Activated CD4-positive, CD25-positive, alpha-beta regulatory T cell (primary cell): ENCODE data around the gene BICDL2.
A peak's percentile ranks its signal among the peaks of the same experiment; 100 is the strongest.

Source experiments
- DNase-seq, 4 experiments: peaks; one replicate each; lab custom pipeline; 2025; lab: John Stamatoyannopoulos, UW

BICDL2 gene

DNA sequence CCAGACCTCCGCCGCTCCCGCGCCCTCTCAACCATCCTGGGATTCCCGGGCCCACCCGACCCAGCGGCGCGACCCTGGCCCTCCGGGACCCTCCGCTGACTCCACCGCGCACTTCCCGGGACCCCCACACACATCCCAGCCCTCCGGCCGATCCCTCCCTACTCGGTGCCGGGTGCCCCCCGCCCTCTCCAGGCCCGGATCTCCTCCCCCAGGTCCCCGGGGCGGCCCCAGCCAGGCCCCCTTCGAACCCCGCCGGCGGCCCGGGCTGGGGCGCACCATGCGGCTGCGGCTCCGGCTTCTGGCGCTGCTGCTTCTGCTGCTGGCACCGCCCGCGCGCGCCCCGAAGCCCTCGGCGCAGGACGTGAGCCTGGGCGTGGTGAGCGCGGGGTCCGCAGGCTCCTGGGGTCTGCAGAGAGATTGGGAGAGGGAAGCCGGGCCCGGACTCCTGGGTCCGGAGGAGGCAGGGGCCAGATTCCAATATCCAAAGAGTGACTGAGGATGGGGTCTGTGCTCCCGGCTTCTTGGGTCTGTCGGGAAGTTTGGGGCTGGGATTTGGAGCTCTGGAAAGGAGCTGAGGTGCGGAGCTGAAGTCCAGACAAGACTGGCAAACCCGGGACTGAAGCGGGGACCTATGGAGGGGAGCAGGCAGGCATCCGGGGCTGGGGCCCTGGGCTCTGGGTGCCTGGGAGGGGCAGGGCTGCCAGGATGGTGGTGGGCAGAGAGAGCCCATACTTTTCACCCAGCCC, 10.1 kb upstream of the BICDL2 start:
- DNase-seq = no peak

DNA sequence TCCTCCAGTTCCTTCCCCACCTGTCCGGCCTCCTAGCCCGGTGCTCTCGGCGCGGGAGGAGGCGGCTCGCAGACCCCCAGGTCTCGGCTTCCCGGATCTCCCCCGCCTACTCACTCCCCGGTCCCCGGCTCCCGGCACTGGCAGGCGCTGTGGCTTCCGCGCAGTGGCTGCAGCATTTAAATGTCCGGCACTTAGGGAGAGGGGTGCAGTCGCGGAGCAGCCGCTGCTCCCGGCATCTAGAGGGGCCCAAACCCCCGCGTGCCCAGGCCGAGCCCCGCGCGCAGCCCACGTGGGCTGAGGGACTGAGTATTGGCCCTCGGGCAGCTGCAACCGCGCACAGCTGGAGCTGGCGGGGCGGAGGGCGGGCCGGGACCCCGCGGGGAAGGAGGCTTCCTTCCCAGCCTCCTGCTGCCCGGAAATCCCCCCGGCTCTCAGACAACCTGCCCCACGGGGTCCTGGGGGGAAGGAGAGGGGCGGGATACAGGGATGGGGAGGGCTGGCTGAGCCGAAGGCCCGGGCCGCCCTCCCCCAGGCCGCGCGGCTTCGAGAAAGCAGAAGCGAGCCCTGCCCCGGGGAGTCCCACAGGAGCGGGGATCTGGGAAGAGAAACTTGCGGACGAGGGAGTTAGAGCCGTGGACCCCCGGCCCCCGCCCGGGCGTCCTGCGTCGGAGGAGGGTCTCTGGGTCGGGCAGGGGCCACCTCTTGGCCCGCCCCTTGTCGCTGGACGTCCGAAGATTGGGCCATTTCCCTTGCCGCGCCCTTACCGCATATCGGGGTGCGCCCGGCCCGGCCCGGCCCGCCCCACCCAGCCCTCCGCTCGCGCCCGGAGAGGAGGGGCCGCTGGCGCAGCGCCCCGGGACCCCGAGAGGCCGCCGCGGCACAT, 9.3 kb upstream of the BICDL2 start, which contains the start of gene MMP25:
Gene MMP25, plus strand, starts transcription at position 804 of the 883 bp plus-strand sequence. CDS start 357 bp downstream, outside the sequence.
- DNase-seq = no peak

DNA sequence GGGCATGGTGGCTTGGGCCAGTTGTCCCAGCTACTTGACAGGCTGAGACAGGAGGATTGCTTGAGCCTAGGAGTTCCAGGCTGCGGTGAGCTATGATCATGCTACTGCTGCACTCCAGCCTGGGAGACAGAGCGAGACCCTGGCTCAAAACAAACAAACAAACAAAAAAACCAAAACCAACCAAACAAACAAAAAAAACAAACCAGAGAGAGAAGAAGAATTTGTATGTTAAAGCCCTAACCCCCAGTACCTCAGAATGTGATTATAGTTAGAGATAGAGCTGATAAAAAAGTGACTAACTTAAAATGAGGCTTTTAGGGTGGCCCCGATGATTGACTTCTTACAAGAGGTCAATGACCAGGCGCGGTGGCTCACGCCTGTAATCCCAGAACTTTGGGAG, 8.0 kb upstream of the BICDL2 start:
- no peak for DNase-seq

DNA sequence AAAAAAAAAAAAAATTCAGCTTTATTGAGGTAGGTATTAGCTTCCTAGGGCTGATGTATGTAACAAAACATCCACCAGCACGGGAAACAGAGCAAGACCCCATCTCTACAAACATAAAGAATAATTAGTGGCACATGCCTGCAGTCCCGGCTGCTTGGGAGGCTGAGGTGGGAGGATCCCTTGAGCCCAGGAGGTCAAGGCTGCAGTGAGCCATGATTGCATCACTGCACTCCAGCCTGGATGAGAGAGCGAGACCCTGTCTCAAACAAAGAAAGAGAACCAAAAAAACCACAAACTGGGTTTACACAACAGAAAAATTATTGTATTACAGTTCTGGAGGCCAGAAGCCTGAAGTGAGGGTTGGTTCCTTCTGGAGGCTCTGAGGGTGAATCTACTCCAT, 5.6 kb upstream of the BICDL2 start:
- DNase-seq = no peak

DNA sequence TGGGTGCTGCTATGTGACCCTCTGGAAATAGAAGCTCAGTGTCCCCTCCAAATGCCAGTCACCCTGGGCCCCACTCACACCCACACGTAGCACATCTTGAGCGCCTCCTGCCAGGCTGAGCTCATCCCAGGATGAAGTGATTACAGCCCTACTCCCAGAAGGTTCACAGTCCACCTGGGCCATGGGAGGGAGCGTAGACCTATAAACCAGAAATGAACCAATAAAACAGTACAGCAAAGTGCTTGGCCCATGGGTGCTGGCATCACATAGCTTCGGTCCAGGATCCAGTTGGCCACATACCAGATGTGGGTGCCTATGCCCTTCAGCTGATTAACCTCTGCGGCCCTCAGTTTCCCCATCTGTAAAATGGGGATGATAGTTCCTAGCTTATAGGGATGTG, 2.2 kb upstream of the BICDL2 start:
- no peak for DNase-seq

DNA sequence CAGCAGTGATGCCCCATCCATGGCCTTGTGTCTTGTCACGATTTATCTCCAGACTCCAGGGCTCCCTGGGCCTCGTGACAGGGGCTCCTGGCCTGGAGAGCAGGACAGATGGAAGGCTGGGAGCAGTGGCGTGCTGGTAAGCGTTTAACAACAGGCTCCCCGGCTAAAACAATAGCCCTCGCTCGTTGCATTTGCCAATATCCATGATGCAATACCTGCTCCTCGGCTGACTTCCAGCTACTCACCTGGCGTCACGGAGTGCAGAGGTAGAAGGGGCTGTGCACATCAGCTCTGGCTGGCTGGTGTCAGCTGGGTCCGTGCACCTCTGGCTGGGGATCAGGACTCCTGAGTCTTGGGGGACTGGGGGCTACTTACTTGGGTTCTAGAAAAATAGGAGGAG, 1.5 kb upstream of the BICDL2 start:
- DNase-seq = no peak

DNA sequence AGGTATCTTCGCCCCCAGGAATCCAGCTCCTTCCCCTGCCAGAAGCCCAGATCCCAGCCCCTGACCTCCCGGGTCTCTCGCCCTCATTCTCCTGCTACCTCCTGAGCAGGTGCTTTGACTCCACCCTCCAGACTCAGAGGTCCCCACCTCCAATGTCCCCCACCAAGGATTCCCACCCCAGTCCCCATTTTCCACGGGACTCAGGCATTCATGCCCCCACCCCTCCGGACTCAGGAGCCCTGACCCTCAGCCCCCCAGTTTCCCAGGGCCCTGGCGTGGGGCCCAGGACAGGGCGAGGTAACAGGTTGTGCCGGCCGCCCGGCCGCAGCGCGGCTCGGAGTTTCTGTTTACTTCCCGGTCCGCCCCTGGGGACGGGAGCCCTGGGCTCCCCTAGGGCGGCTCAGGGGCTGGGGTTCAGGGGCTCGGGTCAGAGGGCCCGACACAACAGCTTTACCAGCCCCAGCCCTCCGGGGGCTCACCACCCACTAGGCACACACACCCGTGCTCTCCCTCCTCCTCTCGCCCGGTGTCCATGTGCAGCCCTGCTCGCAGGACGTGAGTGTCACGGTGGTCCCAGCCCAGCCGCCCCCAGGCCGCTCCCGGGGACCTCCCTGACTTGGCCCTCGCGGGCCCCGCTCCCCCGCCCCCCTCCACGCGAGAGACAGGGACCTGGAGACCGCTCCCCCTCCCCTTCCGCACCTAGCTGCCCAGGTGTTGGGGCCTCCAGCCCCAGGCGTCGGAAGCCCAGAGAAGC, 595 bp downstream of the BICDL2 start:
- DNase-seq = no peak

DNA sequence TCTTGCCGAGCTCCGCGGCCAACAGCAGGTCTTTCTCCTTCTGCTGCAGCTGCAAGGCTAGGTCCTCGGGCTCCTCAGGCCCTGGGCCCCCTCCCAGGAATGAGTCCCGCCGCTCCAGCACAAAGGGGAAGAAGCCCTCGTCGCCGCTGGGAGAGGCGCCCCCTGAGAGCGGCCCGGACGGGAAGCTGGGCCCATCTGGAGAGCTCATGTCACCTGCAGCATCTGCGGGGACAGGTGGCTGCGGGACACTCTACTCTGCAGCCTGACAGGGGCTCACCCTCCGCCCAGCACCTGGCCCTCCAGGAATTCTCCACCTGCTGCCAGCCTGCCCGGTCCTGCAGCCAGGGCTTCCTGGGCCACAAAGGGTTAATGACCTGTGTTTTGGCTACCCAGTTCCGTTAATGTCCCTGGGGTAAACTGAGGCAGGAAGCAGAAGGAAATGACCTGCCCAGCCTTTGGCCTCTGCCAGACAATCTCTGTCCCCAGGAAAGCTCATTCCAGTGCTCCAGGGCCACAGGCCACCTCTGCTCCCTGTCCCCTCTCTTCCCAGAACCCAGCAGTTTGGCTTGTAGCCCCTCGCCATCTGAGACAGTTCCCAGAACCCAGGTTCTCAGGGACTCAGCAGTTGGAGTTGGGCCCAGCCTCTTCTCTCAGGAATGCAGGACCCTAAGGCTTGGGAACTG, 1.3 kb downstream of the BICDL2 start:
- no peak for DNase-seq

DNA sequence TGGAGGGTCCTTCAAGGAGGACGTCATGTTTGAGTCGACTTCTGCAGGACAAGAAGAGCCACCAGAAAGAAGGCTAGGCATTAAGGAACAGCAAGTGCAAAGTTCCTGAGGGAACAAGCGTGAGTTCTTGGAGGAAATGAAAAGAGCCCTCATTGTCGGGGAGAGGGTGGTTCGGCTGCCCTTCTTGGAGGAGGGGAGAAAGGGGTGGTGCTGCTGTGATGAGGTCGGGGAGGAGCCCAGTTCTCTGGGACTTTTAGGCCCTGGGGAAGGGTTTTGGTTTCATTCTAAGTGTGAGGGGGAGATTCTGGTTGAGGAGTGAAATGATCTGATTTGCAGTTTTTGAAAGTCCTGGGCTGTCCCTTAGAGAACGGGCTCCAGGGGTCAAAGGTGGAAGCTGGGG, 4.1 kb downstream of the BICDL2 start:
- DNase-seq = no peak

DNA sequence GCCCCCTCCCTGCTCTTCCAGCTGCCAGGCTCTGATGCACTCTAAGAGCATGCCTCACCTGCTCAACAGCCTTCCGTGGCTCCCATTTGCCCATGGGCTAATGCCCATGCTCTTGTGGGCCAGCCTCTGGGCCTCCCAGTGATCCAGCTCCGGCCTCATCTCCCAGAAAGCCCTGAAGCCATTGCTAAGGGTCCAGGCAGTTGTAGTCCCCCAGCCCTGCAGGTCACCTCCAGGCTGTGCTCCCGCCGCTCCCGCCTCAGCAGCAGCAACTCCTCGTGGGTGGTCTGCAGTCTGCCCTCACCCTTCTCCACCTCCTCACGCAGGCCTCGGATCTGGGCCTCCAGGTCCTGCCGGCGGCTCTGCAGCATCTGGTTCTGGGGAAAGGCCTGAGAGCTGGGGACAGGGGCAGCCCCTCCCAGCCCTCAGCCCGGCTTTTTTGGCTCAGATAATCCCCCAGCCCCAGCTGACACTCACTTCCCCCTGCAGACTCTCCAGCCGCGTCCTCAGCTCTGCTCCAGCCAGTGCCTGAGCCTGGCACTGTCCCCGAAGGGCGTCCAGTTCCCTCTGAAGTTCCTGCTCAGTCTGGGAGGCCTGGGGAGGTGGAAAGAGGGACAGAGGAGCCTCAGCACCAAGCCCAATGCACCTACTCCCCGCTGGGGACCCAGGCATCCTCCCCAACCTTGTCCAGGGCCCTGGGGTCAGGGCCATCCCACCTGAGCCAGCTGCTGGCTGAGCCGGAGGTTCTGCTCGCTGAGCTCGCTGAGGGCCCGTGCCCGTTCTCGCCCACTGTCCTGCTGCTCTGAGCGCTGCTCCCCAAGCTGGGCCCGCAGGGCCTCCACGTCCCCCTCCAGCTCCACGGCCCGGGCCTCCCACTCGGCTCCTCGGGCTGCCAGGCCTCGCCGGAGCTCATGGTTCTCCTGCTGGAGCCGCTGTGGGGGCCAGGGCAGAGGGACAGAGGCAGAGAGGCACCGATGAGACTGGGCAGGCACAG, 6.2 kb downstream of the BICDL2 start:
- no peak for DNase-seq

DNA sequence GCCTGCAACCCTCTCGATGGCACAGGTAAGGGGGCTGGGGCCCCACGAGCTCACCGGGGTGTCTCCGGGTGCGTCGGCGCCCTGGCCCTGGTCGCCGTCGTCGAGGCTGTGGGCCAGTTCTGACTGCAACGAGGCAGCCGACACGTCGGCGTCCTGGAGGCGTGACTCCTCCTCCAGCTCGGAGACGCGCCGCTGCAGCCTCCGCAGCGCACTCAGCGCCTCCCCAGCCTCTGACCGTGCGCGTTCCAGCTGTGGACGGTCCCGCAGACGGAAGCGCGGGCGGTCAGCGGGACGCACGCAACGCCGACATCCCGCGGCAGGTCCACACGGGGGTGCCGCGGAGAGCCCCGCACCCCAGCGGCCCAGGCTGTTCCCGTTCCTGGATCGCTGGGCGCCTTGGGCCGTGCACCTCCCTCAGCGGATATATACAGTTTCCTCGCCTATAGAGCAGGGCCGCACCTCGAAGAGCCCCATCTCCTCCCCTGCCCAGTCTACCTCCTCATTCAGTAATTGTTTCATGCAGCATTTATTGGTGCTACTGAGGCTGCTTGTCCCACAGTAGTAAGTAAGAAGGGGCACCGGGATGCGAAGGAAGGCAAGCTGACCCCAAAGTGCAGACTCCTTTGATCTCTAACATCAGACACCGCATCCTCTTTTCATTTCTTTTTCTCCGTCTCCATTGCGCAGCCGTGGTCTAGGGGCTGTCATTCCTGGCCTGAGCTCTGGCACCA, 7.1 kb downstream of the BICDL2 start:
- DNase-seq = peak in 1 of 4 experiments; percentile 24

DNA sequence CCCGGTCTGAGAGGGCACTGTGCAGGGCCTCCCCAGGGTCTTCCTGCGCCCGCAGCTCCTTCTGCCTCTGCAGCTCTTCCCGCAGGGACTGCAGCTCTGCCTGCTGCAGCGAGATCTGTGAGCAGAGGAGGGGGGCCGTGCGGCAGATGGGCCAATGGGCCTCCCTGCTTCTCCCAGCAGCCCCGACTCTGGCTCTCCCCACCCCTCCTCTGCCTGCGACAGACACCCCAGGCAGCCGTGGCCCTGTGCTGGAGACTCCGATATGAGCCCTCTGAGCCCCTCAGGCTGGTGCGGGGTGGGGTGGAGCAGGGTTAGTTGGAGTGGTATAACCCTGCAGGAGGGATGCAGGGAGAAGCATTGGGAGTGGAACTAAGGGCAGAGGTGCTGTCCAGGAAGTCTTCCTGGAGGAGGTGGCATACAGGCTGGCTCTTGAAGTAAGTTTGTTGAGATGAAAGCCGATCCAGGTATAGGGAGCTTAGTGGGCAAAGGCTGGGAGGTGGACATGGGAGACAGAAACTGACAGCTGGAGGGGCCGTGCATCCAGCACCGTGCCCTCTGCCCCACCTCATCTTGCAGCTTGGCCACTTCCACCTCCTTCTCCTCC, 7.9 kb downstream of the BICDL2 start:
- no peak for DNase-seq

DNA sequence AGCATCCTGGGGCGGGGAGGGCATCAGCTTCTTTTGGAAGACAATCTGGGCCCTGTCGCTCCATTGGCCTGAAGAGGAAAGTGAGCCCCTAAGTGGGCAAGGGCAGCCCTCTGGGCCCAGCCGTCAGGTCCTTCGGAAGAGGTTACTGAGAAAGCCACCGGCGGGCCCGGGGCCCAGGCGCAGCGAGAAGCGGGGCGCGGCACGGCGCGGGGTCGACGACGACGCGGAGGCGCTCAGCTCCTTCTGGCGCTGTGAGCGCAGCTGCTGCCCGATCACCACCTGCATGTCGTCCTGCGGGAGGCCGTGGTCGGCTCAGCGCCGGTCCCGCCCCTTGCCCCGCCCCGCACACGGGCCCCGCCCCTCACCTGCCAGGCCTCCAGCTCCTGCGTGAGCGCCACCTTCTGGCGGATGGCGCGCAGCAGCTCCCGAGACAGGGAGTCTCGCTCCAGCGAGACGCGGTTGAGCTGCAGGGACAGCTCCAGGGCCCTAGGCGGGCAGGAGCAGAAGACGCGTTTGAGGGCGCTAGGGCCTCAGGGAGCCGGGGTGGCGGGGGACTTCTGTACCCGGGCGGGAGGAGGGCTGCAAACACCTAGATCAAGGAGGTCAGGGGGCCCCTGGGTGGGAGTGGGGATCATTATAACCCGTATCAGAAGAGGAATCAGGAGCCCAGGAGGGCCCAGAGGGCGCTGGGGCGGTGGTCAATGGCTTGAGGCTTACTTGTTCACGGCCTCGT, 8.6 kb downstream of the BICDL2 start:
- peak; percentile 75 to 82 (median 76) for DNase-seq

DNA sequence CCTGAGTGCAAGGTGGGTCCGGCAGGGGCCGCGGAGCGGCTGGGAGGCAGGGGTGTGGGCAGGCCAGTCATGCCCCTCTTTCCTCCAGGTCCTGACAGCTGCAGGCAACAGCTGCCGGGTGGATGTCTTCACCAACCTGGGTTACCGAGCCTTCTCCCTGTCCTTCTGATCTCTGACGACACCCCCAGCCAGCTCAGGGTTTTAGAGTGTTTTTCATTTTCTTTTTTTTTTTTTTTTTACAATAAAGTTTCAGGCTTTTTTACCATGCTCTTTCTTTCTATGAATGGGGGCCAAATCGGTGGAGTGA, 9.3 kb downstream of the BICDL2 start:
- DNase-seq = no peak

DNA sequence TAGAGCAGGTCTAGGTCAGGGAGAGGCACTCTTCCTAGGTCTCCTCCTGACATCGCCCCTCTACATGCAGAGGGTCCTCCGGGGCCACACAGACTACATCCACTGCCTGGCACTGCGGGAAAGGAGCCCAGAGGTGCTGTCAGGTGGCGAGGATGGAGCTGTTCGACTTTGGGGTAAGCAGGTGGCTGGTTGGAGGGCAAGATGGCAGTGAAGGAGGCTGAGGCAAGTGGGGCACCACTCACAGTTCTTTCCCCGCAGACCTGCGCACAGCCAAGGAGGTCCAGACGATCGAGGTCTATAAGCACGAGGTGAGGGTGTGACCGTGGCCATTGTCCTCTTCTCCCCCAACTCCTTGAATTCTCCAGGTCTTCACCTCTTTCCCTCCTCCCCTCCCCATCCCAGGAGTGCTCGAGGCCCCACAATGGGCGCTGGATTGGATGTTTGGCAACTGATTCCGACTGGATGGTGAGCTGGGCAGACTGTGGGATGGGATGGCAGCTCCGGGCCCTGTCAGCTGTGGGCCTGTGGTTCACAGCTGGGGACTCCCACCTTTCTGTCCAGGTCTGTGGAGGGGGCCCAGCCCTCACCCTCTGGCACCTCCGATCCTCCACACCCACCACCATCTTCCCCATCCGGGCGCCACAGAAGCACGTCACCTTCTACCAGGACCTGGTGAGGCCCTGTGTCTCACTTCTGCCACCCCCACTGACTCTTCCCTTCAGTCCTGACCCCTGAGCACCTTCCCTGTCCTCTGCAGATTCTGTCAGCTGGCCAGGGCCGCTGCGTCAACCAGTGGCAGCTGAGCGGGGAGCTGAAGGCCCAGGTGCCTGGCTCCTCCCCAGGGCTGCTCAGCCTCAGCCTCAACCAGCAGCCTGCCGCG, 9.9 kb downstream of the BICDL2 start:
- DNase-seq = no peak

DNA sequence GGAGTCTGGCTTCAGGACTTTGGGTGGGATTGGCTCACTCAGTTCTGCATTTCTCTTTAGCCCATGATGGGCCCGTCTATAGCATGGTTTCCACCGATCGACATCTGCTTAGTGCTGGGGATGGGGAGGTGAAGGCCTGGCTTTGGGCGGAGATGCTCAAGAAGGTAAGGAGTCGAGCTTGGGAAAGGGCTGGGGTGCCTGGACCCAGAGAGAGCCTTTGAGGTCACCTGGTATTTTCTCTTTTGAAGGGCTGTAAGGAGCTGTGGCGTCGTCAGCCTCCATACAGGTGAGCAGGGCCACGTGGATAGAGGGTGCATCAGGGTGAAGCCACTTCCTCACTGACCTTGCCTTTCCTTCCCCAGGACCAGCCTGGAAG, 10.8 kb downstream of the BICDL2 start:
- no peak for DNase-seq

DNA sequence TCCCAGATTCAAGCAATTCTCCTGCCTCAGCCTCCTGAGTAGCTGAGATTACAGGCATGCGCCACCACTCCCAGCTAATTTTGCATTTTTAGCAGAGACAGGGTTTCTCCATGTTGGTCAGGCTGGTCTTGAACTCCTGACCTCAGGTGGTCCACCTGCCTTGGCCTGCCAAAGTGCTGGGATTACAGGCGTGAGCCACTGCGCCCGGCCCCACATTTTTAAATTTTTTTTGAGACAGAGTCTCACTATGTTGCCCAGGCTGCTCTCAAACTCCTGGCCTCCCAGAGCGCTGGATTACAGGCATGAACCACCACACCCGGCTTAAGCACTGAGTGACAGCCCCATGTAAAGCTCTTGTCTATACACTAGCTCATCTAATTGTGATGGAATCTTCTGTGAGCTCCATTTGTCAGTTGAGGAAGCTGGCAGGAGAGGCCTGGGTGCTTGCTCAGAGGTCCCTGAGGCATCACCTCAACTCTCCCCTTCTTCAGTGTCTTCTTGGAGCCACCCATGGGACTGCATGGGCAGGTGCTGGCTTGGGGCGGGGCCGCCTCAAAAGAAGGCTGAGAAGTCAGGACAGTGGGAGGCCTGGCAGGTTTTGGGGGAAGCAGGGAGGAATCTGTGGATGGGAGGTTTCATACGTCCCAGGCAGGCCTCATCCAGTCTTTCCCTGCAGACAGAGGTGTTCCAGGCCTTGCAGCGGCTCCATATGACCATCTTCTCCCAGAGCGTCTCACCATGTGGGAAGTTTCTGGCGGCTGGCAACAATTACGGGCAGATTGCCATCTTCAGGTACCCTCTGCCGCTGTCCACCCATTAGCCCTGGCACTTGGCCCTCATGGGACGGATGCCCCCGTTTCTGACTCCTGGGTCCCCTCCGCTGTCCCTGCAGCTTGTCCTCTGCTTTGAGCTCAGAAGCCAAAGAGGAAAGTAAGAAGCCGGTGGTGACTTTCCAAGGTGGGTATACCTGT, 11.4 kb downstream of the BICDL2 start:
- DNase-seq = no peak
